ENCODE measurements around the gene IFNGR1.

- TF ChIP-seq CTCF (IDR thresholded peaks at IDR 0.05; ENCODE audit: poor library complexity) (no peak), EZH2 (IDR thresholded peaks at IDR 0.05; ENCODE audit: borderline replicate concordance) (no peak)
Measured at GRCh38 chr6:137208279-137208678, 10.9 kb downstream of the IFNGR1 start.
